Colonic mucosa (tissue), 4 donors: Measurements from ENCODE around the gene ATP13A3. TPM values are rescaled to one million over a fixed set of nuclear protein-coding genes. Genes with fewer than 3 reads are reported as not detected.

ENCODE experiments used
- DNase-seq: peaks from one replicate; pipeline ENCODE4 v3.0.0-alpha.2; 2020
- H3K27ac ChIP-seq: fragments of 200-600 bp; one replicate; pipeline ENCODE4 v1.8.0; 2021
- H3K27me3 ChIP-seq: fragments of 200-600 bp; one replicate; pipeline ENCODE4 v1.8.0; 2021
- H3K36me3 ChIP-seq: fragments of 200-600 bp; one replicate; pipeline ENCODE4 v1.8.0; 2021
- H3K4me1 ChIP-seq: fragments of 200-600 bp; one replicate; pipeline ENCODE4 v1.8.0; 2021; ENCODE audit warnings: mild to moderate bottlenecking
- H3K4me3 ChIP-seq: fragments of 200-600 bp; one replicate; pipeline ENCODE4 v1.8.0; 2021
- H3K9ac ChIP-seq, 2 donors: one replicate each; pipeline ENCODE4 v1.7.0; 2013; ENCODE audit warnings: control low read depth in 2 of 2, low read depth in 2 of 2, low read length in 2 of 2
- H3K9me3 ChIP-seq: fragments of 200-600 bp; one replicate; pipeline ENCODE4 v1.8.0; 2021
- intact Hi-C: fragments of 100-400 bp; cut with DNase I; formaldehyde crosslinking; loops from one replicate; pipeline ENCODE4 v1.14.1; 2022
- total RNA-seq, 2 donors: library from RNA; stranded (reverse); fragmentation: NEBNext Ultra II Directional in 1 of 2; extraction: Animal tissue kit (Norgen Biotek cat#: 25700) in 1 of 2; gene quantifications; one replicate each; pipeline ENCODE4 v1.2.1, GENCODE V29; 2021
- TF ChIP-seq, protein P1 (sequence below): fragments of 200-600 bp; IDR thresholded peaks from one replicate; pipeline ENCODE4 v1.8.0; 2022; ENCODE audit warnings: antibody characterized with exemption, mild to moderate bottlenecking
- donor health status: healthy.
- donor health status: DM: no; HTN: no; CAD: no.
- donor health status: DM: no; HTN: no; CAD: no.

Gene ATP13A3
- total RNA-seq, 2 donors from 2014 or later, result 86.0 to 89.8 TPM

- Histone ChIP-seq H3K4me1 (no peaks in the 10 kb centered on the region), H3K27me3 (no peaks in the 10 kb centered on the region), H3K4me3 (no peak overlapping the region), H3K9ac (no peak overlapping the region), H3K36me3 (no peaks in the 10 kb centered on the region), H3K9me3 (no peaks in the 10 kb centered on the region), H3K27ac (no peak overlapping the region)
- DNase-seq, result no peak
- TF ChIP-seq, protein P1, sequence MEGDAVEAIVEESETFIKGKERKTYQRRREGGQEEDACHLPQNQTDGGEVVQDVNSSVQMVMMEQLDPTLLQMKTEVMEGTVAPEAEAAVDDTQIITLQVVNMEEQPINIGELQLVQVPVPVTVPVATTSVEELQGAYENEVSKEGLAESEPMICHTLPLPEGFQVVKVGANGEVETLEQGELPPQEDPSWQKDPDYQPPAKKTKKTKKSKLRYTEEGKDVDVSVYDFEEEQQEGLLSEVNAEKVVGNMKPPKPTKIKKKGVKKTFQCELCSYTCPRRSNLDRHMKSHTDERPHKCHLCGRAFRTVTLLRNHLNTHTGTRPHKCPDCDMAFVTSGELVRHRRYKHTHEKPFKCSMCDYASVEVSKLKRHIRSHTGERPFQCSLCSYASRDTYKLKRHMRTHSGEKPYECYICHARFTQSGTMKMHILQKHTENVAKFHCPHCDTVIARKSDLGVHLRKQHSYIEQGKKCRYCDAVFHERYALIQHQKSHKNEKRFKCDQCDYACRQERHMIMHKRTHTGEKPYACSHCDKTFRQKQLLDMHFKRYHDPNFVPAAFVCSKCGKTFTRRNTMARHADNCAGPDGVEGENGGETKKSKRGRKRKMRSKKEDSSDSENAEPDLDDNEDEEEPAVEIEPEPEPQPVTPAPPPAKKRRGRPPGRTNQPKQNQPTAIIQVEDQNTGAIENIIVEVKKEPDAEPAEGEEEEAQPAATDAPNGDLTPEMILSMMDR, result no peak
- intact Hi-C loops, result no loop called here
Measured at GRCh38 chr3:194475978-194476377, 10.8 kb downstream of the ATP13A3 start.

GRCh38 chr3:194475138-194475932 lies 11.5 kb downstream of the ATP13A3 start:
- intact Hi-C loops, result no loop called here

DNA sequence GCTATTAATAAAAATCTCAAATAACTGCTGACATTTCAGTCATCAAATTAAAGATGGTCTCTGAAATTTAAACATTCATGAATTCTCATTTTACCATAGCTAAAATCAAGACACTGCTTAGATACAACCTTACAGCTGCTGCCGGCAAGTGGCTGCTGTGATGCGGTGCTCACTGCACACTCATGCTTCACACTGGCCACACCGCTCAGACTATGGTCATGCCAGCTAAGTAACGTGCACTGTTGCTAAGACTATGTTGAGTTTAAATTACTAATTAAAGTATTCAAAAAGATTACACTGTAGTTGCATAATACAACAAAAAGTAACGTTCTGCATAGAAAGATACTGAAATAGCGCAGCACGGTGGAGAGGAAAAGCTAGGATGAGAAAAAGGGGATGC lies 12.1 kb downstream of the ATP13A3 start:
- H3K4me3 ChIP-seq, result no peak overlapping the region
- DNase-seq, result no peak
- H3K36me3 ChIP-seq, result no peaks in the 10 kb centered on the region
- no peaks in the 10 kb centered on the region for H3K9me3 ChIP-seq
- intact Hi-C loops, result loop anchor here (5.0 kb wide), 2 partner anchors 98 to 123 kb away; no protein-coding TSS in a partner anchor
- TF ChIP-seq, protein P1, result no peak
- H3K9ac ChIP-seq, result no peak overlapping the region
- H3K27ac ChIP-seq, result no peak overlapping the region
- H3K27me3 ChIP-seq, result no peaks in the 10 kb centered on the region
- no peaks in the 10 kb centered on the region for H3K4me1 ChIP-seq

More at GRCh38 chr3:194475138-194475932, 11.5 kb downstream of the ATP13A3 start:
- no peak overlapping the region for H3K9ac ChIP-seq
- DNase-seq, result no peak
- H3K9me3 ChIP-seq, result no peaks in the 10 kb centered on the region
- H3K27me3 ChIP-seq, result no peaks in the 10 kb centered on the region
- TF ChIP-seq, protein P1, result no peak
- no peaks in the 10 kb centered on the region for H3K4me1 ChIP-seq
- H3K27ac ChIP-seq, result no peak overlapping the region
- H3K4me3 ChIP-seq, result no peak overlapping the region
- no peaks in the 10 kb centered on the region for H3K36me3 ChIP-seq

- Histone ChIP-seq H3K27me3 (no peaks in the 10 kb centered on the region), H3K9me3 (no peaks in the 10 kb centered on the region), H3K4me1 (no peaks in the 10 kb centered on the region), H3K9ac (no peak overlapping the region), H3K36me3 (no peaks in the 10 kb centered on the region), H3K4me3 (no peak overlapping the region), H3K27ac (no peak overlapping the region)
- TF ChIP-seq, protein P1, result peak; percentile 97
- DNase-seq, result no peak
- intact Hi-C loops, result loop anchor here (5.0 kb wide), 2 partner anchors 100 to 125 kb away; no protein-coding TSS in a partner anchor
Measured at GRCh38 chr3:194472290-194472920, 14.4 kb downstream of the ATP13A3 start.

GRCh38 chr3:194471863-194472262 lies 14.9 kb downstream of the ATP13A3 start:
- Histone ChIP-seq H3K36me3 (no peaks in the 10 kb centered on the region), H3K27me3 (no peaks in the 10 kb centered on the region), H3K27ac (no peak overlapping the region), H3K9ac (no peak overlapping the region), H3K4me1 (no peaks in the 10 kb centered on the region), H3K9me3 (no peaks in the 10 kb centered on the region), H3K4me3 (no peak overlapping the region)
- no peak for DNase-seq
- TF ChIP-seq, protein P1, result no peak
- intact Hi-C loops, result loop anchor here (5.0 kb wide), 2 partner anchors 100 to 125 kb away; no protein-coding TSS in a partner anchor
